Activated T-helper 1 cell treated with Interleukin-2 at 50 U/mL for 16 hours (primary cell): ENCODE data around the gene FAM13A.
"Not testable (repeated sequence)": the region's sequence is repeated elsewhere in the genome, so short reads cannot be mapped to it uniquely, and the experiment has no call there.

Experiments
- DNase-seq: peaks from one replicate; pipeline ENCODE4 v3.0.0-alpha.2; 2020; ENCODE audit warnings: low read depth

Gene FAM13A

DNA sequence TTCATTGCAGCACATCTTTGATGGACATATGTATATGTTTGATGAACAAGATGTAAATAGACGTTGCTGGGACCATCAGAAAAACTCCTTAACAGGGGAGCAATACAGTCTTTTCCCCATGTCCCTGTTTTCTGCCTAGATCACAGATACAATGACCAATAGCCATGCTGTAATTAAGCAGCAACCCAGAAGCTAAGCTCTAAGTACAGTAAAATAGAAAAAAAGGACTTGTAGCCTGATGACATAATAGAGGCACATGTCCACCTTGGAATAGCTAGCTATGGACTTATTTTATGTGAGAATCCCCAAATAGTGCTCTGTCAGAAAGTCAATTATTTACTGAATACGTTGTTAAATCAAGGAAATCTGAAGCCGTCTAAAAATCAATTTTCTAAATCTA lies 14.9 kb downstream of the FAM13A start:
- DNase-seq: no peak

DNA sequence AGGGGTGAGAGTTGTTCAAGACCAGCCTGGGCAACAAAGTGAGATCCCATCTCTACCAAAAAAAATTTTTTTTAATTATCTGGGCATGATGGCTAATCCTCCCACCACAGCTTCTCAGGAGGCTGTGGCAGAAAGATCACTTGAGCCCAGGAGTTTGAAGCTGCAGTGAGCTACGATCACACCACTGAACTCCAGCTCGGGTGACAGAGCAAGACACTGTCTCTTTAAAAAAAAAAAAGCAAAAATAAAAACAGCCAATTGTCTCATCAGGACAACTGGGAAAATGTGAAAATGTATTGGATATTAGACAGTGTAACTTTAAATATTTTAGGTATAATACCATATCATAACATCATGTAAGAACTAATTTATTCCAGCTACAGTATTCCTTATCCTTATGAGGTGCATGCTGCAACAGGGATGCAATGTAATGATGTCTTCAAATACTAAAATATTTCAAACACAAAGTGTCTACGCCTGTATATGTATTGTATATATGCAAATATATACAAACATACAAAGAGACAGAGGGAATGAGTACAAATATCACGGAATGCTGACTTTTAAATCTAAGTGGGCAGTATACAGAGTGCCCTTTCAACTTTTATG lies 17.2 kb downstream of the FAM13A start:
- no peak for DNase-seq

DNA sequence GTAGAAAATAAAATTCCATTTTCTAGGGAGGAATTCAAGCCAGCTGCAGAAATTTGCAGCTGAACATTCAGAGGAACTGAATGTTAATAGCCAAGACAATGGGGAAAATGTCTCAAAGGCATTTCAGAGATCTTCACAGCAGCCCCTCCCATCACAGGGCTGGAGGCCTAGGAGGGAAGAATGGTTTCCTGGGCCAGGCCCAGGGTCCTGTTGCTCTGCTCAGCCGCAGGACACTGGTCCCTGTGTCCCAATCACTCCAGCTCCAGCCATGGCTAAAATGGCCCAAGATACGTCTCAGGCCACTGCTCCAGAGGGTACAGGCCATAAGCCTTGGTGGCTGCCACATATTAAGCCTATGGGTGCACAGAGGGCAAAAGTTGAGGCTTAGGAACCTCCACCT lies 20.4 kb downstream of the FAM13A start:
- no peak for DNase-seq

GRCh38 chr4:89031272-89031671 lies 25.7 kb downstream of the FAM13A start:
- no peak for DNase-seq

- DNase-seq: no peak
Observed at GRCh38 chr4:89029591-89029990, 27.4 kb downstream of the FAM13A start.

DNA sequence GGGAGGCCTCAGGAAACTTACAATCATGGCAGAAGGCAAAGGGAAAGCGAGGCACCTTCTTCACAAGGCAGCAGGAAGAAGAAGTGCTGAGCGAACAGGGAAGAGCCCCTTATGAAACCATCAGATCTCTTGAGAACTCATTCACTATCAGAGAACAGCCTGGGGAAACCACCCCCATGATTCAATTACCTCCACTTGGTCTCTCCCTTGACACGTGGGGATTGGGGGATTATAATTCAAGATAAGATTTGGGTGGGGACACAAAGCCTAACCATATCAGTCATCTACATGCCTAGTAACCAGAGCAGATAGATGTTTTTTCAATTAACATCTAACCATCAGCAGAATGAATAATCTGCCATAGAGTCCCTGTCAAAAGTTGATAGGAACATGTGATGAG lies 30.4 kb downstream of the FAM13A start:
- DNase-seq: no peak

- DNase-seq: no peak
Observed at GRCh38 chr4:89024051-89024675, 32.8 kb downstream of the FAM13A start.

GRCh38 chr4:89023140-89023539 lies 33.8 kb downstream of the FAM13A start:
- DNase-seq: no peak

DNA sequence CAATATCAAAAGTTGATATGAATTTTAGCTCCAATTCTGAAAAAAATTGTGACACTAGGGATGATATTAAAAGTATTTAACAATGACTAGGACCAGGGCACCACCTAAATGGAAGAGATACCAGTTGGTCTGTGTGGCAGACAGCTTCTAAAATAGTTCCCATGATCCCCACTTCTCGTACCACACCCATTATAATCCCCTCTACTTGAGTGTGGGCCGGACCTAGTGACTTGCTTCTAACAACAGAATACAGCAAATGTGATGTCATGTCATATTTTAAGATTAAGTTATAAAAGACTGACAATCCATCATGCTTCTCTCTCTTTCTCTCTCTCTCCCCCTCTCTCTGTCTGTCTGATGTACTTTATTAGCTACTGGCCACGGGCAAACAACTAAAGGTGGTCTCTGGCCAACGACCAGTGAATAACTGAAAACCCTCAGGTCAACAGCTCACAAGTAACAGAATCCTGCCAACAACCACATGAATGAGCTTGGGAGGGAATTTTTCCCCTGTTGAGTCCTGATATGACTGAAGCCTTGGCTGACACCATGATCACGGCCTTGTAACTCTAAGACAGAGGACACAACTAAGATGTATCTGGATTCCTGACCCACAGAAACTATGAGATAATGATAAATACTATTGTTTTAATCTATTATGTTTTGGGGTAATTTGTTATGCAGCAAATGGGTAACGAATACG lies 34.4 kb downstream of the FAM13A start:
- no peak for DNase-seq

- DNase-seq: no peak
Observed at GRCh38 chr4:89021684-89022083, 35.3 kb downstream of the FAM13A start.

- DNase-seq: no peak
Observed at GRCh38 chr4:89021062-89021461, 35.9 kb downstream of the FAM13A start.

DNA sequence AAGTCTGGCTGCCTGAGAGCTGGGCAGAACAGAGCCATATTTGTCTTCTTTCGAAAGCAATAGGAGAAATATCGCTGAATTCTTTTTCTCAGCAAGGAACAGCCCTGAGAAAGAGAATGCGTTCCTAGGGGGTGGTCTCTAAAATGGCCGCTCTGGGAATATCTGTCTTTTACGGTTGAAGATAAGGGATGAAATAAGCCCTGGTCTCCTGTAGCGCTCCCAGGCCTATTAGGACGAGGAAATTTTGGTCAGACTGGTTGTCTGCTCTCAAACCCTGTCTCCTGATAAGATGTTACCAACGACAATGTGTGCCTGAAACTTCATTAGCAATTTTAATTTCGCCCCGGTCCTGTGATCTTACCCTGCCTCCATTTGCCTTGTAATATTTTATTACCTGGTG lies 42.1 kb downstream of the FAM13A start:
- not testable (repeated sequence) for DNase-seq

GRCh38 chr4:89009761-89010369 lies 47.1 kb downstream of the FAM13A start:
- DNase-seq: no peak

DNA sequence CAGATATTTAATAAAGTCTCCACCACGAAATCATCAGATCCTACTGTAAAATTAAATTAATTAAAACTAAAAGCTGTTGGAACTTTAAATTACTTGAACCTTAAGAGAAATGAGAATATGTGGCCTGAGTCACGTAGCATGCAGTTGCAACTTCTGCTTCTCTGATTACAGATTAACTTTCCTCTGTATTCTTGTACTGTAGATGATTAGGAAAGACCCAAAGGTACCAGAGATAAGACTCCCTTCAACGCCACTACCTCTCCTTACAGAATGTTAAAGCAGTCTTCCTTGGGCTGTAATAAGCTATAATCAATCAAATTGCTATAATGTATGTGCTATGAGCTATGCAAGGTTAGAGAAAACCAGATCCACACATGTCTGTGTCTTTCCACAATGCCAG lies 47.9 kb downstream of the FAM13A start:
- no peak for DNase-seq

GRCh38 chr4:89008166-89008565 lies 48.8 kb downstream of the FAM13A start:
- no peak for DNase-seq

- no peak for DNase-seq
Observed at GRCh38 chr4:89007338-89007939, 49.5 kb downstream of the FAM13A start.

DNA sequence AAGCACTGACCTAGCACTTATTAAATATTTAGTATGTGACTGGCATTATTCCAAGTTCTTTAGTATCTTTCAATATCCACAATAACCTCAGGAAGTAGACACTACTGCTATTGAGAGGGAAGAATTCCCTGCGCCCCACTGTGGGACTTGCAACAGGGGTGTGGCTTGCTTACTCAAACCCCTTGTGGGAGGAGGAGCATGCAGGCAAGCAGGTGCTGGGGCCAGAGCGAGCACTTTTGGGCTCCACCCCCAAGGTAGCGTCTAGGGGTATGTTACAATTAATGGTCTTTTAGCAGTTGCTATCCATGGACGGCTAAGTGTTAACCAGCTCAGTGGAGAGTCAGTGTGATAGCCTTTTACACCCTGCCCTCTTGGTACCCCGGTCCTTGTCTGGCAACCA lies 50.7 kb downstream of the FAM13A start:
- no peak for DNase-seq

- not testable (repeated sequence) for DNase-seq
Observed at GRCh38 chr4:89005066-89005465, 51.9 kb downstream of the FAM13A start.

DNA sequence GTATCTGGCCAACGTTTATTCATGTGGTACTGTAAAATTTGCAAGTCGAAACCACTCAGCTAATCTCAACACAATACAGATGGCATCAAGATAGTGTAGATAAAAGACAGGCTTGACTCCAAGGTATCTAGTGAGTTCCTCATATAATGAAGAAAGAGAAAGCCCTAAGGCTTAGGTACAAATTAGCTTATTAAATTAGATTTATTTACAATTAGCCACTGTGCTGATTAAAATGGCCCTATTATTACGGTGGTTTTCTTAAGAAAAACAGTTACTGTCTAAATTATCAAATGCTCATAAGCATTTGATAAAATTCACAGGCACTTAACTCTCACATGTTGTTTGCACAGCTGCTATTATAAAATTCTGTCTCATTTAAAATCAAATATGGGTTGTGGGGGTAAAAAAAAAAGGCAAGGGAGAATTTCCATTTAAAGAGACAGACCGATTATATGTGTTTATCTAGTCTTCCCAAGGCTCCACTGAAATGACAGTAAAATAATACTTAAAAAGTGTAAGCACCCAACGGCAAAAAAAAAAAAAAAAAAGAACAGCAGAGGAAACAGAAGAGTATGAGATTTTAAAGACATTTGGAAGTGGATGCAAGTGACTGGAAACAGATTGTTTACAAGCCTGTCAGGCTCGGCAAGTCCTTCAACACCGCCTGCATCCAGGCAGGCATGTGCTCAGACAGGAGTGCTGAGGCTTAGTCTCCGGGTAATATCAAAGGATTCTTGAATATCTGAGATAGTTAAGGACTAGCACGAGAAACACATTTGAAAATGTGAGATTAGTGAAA lies 55.1 kb downstream of the FAM13A start:
- no peak for DNase-seq

DNA sequence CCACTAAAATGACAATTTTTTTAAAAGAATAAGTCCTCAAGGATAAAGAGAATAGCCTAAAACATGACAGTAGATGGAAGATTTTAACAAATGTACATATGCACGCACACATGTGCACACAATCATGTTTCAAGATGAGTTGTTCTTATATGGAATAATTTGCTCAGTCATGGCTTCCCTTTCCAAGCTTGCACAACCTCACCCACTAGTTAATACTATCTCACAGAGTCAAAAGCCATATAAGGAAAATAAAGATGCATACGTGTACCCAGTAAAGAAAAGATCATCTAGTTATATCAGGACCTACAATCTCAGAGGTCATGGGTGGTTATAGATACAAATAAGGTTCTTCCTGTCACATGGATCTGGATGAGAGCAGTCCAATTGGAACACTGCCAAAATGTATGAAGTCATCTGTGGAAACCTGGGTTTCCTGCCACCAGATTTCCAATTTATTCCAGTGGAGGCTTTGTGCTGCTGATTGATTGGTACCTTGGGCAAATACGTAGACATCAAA lies 56.1 kb downstream of the FAM13A start:
- no peak for DNase-seq

- DNase-seq: no peak
Observed at GRCh38 chr4:89000382-89000781, 56.6 kb downstream of the FAM13A start.
